Breast epithelium (tissue), 4 donors: ENCODE measurements around the gene TRIM58. TPM values are rescaled to one million over a fixed set of nuclear protein-coding genes. Genes with fewer than 3 reads are reported as not detected.

ENCODE experiments used
- DNase-seq, 2 donors: peaks; one replicate each; pipeline ENCODE4 v3.0.0-alpha.2; 2019; ENCODE audit warnings: low spot score in 2 of 2
- H3K27ac ChIP-seq, 2 donors: fragments of 200-600 bp; sonication (generic) in 1 of 2; one replicate each; pipeline ENCODE4 v1.5.1; 2016 to 2019; ENCODE audit warnings: mild to moderate bottlenecking in 1 of 2
- H3K27me3 ChIP-seq, 2 donors: fragments of 200-600 bp; sonication (generic) in 1 of 2; one replicate each; pipeline versions ENCODE4 v1.5.1 to v1.6.0; 2017 to 2019; ENCODE audit warnings: control low read depth in 1 of 2, mild to moderate bottlenecking in 1 of 2
- H3K36me3 ChIP-seq: fragments of 200-600 bp; one replicate; pipeline ENCODE4 v1.5.1; 2019
- H3K4me1 ChIP-seq, 2 donors: fragments of 200-600 bp; sonication (generic); one replicate each; pipeline ENCODE4 v1.5.1; 2016 to 2019; ENCODE audit warnings: control low read depth in 1 of 2
- H3K4me3 ChIP-seq, 3 donors: fragments of 200-600 bp; sonication (generic); 1 replicate in 2 of 3; 2 replicates in 1 of 3; pipeline ENCODE4 v1.5.1; 2016 to 2019; ENCODE audit warnings: mild to moderate bottlenecking in 3 of 3, moderate library complexity in 2 of 3
- H3K9me3 ChIP-seq, 2 donors: fragments of 200-600 bp; sonication (generic) in 1 of 2; one replicate each; pipeline ENCODE4 v1.5.1; 2016 to 2019; ENCODE audit warnings: control low read depth in 1 of 2
- POLR2A ChIP-seq: fragments of 450-650 bp; IDR thresholded peaks from one replicate; pipeline ENCODE4 v1.6.1; 2016; ENCODE audit warnings: antibody characterized with exemption, mild to moderate bottlenecking, moderate library complexity
- POLR2AphosphoS5 ChIP-seq, 3 donors: sonication (generic); formaldehyde crosslinking; IDR thresholded peaks; one replicate each; pipeline ENCODE4 v1.6.1; 2017; ENCODE audit warnings: antibody characterized with exemption in 3 of 3
- intact Hi-C: fragments of 100-400 bp; cut with DNase I; formaldehyde crosslinking; loops from one replicate; pipeline ENCODE4 v1.15.1; 2023; ENCODE audit warnings: low total_unique reads
- total RNA-seq, 3 donors: library from RNA; depleted of rRNA; stranded (reverse); fragments of >200 nt; gene quantifications; one replicate each; pipeline ENCODE4 v1.1.0, GENCODE V29; 2016
- TF ChIP-seq, protein P1 (sequence below), 3 donors: fragments of 450-650 bp; IDR thresholded peaks; one replicate each; pipeline ENCODE4 v1.5.1; 2016 to 2017; ENCODE audit warnings: antibody characterized with exemption in 3 of 3, mild to moderate bottlenecking in 3 of 3, moderate library complexity in 3 of 3

Gene TRIM58
- total RNA-seq, 3 donors from 2014 or later: 0.32 to 4.6 (median 1.0) TPM

- TF ChIP-seq POLR2AphosphoS5 (IDR thresholded peaks at IDR 0.05): no peak
- H3K27ac ChIP-seq: no peak overlapping the region
- no peak overlapping the region for H3K4me3 ChIP-seq
- intact Hi-C loops: no loop called here
- H3K9me3 ChIP-seq: no peaks in the 10 kb centered on the region
- H3K27me3 ChIP-seq: no peaks in the 10 kb centered on the region
- no peaks in the 10 kb centered on the region for H3K4me1 ChIP-seq
- no peaks in the 10 kb centered on the region for H3K36me3 ChIP-seq
- no peak for DNase-seq
Measured at GRCh38 chr1:247845011-247845692, 11.8 kb upstream of the TRIM58 start.

GRCh38 chr1:247845693-247846017 lies 11.3 kb upstream of the TRIM58 start:
- H3K27me3 ChIP-seq: no peaks in the 10 kb centered on the region
- intact Hi-C loops: no loop called here
- no peak for DNase-seq
- H3K27ac ChIP-seq: no peak overlapping the region
- H3K9me3 ChIP-seq: no peaks in the 10 kb centered on the region
- no peak for TF ChIP-seq POLR2AphosphoS5 (IDR thresholded peaks at IDR 0.05)
- TF ChIP-seq POLR2A: no peak
- TF ChIP-seq, protein P1, sequence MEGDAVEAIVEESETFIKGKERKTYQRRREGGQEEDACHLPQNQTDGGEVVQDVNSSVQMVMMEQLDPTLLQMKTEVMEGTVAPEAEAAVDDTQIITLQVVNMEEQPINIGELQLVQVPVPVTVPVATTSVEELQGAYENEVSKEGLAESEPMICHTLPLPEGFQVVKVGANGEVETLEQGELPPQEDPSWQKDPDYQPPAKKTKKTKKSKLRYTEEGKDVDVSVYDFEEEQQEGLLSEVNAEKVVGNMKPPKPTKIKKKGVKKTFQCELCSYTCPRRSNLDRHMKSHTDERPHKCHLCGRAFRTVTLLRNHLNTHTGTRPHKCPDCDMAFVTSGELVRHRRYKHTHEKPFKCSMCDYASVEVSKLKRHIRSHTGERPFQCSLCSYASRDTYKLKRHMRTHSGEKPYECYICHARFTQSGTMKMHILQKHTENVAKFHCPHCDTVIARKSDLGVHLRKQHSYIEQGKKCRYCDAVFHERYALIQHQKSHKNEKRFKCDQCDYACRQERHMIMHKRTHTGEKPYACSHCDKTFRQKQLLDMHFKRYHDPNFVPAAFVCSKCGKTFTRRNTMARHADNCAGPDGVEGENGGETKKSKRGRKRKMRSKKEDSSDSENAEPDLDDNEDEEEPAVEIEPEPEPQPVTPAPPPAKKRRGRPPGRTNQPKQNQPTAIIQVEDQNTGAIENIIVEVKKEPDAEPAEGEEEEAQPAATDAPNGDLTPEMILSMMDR (IDR thresholded peaks at IDR 0.05): no peak
- H3K36me3 ChIP-seq: no peaks in the 10 kb centered on the region
- no peaks in the 10 kb centered on the region for H3K4me1 ChIP-seq
- no peak overlapping the region for H3K4me3 ChIP-seq

- Histone ChIP-seq H3K9me3 (no peaks in the 10 kb centered on the region), H3K4me3 (no peak overlapping the region), H3K27ac (no peak overlapping the region), H3K27me3 (no peaks in the 10 kb centered on the region), H3K36me3 (no peaks in the 10 kb centered on the region), H3K4me1 (no peaks in the 10 kb centered on the region)
- intact Hi-C loops: no loop called here
- DNase-seq: no peak
- TF ChIP-seq POLR2A (no peak), POLR2AphosphoS5 (IDR thresholded peaks at IDR 0.05) (no peak)
- TF ChIP-seq, protein P1 (IDR thresholded peaks at IDR 0.05): no peak
Measured at GRCh38 chr1:247848346-247848745, 8.6 kb upstream of the TRIM58 start.

- Histone ChIP-seq H3K27me3 (no peaks in the 10 kb centered on the region), H3K27ac (no peak overlapping the region), H3K4me3 (no peak overlapping the region), H3K4me1 (no peaks in the 10 kb centered on the region), H3K9me3 (no peaks in the 10 kb centered on the region), H3K36me3 (no peaks in the 10 kb centered on the region)
- TF ChIP-seq POLR2AphosphoS5 (IDR thresholded peaks at IDR 0.05): no peak
- TF ChIP-seq, protein P1 (IDR thresholded peaks at IDR 0.05): no peak
- no peak for TF ChIP-seq POLR2A
- intact Hi-C loops: no loop called here
- no peak for DNase-seq
Measured at GRCh38 chr1:247849616-247850015, 7.4 kb upstream of the TRIM58 start.

DNA sequence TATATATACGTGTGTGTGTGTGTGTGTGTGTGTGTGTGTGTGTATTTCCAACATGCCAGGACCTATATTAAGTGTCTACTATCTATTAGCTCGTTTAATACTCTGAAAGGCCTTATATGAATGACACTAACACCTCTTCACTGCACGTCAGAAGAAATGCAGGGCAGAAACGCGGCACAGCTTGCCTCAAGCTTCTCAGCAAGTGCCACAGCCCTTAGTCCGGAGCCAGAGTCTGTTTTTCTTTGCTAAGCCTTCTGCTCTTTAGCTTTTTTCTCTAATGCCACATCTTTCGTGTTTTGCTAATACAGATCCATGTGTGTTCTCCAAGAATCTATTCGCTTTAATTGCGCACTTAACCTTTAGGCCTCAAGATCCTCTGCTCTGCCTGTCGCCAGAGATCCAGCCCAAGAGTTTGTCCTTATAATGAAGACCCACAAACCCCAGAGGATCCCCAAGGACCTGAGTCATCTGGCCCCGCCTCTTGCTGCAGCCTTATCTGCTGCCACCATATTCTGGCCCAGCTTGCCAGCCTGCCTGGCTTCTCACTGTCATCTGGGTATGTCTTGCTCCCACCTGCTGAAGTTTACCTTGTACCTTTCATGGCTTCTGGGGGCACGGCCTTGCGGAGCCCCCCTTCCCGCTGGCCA lies 2.0 kb upstream of the TRIM58 start:
- H3K27me3 ChIP-seq: peaks cover 0 to 16% of the 10 kb centered on the region in 2 donors
- no peaks in the 10 kb centered on the region for H3K4me1 ChIP-seq
- H3K36me3 ChIP-seq: no peaks in the 10 kb centered on the region
- no peaks in the 10 kb centered on the region for H3K9me3 ChIP-seq
- TF ChIP-seq POLR2A: no peak
- TF ChIP-seq, protein P1 (IDR thresholded peaks at IDR 0.05): no peak
- no peak for TF ChIP-seq POLR2AphosphoS5 (IDR thresholded peaks at IDR 0.05)
- DNase-seq: no peak
- intact Hi-C loops: no loop called here
- no peak overlapping the region for H3K4me3 ChIP-seq
- no peak overlapping the region for H3K27ac ChIP-seq
